Esophagus muscularis mucosa (tissue), 3 donors: ENCODE measurements around the gene HLA-DMA.

Experiments
- EP300 ChIP-seq: sonication (generic); formaldehyde crosslinking; IDR thresholded peaks from one replicate; pipeline ENCODE4 v1.6.1; 2017; ENCODE audit warnings: antibody characterized with exemption
- TF ChIP-seq, protein P1 (sequence below), 3 experiments: fragments of 200-600 bp in 2 of 3; fragments of 450-650 bp in 1 of 3; sonication (generic) in 2 of 3; IDR thresholded peaks; one replicate each; pipeline ENCODE4 v1.5.1; 2017 to 2019; ENCODE audit warnings: antibody characterized with exemption in 3 of 3, mild to moderate bottlenecking in 2 of 3, moderate library complexity in 1 of 3

- TF ChIP-seq, protein P1, sequence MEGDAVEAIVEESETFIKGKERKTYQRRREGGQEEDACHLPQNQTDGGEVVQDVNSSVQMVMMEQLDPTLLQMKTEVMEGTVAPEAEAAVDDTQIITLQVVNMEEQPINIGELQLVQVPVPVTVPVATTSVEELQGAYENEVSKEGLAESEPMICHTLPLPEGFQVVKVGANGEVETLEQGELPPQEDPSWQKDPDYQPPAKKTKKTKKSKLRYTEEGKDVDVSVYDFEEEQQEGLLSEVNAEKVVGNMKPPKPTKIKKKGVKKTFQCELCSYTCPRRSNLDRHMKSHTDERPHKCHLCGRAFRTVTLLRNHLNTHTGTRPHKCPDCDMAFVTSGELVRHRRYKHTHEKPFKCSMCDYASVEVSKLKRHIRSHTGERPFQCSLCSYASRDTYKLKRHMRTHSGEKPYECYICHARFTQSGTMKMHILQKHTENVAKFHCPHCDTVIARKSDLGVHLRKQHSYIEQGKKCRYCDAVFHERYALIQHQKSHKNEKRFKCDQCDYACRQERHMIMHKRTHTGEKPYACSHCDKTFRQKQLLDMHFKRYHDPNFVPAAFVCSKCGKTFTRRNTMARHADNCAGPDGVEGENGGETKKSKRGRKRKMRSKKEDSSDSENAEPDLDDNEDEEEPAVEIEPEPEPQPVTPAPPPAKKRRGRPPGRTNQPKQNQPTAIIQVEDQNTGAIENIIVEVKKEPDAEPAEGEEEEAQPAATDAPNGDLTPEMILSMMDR (IDR thresholded peaks at IDR 0.05): no peak
- no peak for TF ChIP-seq EP300
These were observed 6.0 kb downstream of the HLA-DMA start for GRCh38 chr6:32946893-32947292.
